HG02642 (cell line): Measurements from ENCODE around the gene EML4.

Experiments used
- ATAC-seq: cut with Tn5 transposase; IDR thresholded peaks from one replicate; pipeline ENCODE4 v1.9.1; 2021; ENCODE audit warnings: mild to moderate bottlenecking; ENCODE audit not compliant: unreplicated experiment, poor library complexity

Gene EML4

DNA sequence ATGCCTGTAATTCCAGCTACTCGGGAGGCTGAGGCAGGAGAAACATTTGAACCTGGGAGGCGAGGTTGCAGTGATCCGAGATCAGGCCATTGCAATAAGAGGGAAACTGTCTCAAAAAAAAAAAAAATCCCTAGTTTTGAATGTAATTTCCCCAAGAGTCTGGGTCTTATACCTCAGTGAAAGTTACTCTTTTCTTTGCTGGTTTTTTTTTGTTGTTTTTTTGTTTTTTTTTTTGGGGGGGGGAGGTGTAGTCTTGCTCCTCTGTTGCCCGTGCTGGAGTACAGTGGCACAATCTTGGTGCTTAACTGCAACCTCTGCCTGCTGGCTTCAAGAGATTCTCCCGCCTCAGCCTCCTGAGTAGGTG is 22.8 kb downstream of the EML4 start:
- no peak for ATAC-seq

DNA sequence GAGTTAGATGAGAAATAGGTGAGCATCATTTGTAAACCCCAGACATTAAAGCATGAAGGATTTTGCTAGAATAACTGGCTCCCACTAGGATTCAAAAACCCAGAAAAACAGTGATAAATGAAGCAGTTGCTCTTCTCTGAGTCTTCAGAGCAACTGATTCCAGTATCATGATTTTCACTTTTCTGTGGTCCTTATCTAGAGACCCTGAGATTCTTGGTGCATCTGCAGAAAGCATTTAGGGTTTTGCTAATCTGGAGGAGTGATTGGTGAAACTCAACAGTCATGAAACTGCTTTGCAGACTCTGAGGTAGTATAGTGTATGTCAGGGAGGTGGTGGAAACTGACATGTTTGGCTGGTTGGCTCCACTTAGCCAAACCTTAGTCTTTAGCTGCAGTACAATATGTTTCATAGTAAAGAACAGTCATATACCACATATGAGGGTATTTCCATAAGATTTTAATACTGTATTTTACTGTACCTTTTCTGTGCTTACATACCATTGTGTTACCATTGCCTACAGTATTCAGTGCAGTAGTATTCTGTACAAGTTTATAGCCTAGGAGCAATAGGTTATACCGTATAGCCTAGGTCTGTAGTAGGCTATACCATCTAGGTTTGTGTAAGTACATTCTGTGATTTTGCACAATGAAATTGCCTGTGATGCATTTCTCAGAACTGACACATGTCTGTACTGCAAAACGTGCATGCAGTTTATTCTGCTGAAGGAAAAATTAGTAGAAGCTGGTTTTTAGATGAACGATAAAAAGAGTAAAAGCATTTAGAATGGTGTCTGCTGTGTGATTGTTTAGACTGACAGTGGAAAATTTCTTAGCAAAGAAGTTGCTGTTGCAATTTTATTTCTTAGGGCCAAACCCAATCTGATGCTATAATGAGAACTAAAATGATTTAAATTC is 23.8 kb downstream of the EML4 start:
- peak; percentile 57 for ATAC-seq

DNA sequence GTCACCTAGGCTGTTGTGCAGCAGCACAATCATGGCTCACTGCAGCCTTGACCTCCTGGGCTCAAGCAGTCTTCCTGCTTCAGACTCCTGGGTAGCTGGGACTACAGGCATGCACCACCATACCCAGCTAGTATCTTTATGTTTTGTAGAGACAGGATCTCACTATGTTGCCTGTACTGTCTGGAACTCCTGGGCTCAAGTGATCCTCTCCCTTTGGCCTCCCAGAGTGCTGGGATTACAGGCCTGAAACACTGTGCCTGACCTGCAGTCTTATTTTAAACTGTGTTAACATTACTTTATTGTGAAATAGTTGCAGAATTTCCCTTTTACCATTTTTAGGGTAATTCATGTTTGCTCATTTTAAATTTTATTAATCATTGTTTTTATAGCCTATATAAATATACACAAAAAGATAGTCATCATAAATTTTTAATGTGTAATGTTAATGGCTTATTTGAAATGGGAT is 24.6 kb downstream of the EML4 start:
- no peak for ATAC-seq

DNA sequence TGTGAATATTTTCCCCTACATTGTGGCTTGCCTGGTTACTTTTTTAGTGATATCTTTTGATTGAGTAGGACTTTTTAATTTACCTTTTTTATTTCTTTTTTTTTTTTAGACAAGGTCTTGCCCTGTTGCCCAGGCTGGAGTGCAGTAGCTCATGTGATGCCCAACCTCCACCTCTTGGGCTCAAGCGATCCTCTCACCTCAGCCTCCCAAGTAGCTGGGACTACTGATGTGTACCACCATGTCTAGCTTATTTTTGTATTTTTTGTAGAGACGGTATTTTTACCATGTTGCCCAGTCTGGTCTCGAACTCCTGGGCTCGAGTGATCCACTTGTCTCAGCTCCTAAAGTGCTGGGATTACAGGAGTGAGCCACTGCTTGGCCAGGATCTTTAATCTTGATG is 25.3 kb downstream of the EML4 start:
- no peak for ATAC-seq

DNA sequence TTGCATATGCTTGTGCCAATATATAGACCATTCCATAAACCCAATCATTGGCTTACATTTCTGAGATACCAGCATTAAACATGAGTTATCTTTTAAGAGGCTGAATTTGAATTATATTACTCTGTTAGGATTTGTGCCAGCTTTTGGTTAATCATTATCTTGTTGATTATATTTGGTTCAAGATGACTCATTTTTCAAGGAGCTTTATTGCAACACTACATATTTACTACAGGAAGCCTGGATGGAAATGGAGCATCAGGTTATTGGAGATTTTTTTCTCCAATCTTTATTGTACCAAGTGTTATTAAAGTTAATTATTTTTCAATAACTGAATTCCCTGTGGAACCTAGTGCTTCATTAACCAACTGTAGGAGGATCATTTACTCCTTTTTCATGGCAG is 26.4 kb downstream of the EML4 start:
- no peak for ATAC-seq

DNA sequence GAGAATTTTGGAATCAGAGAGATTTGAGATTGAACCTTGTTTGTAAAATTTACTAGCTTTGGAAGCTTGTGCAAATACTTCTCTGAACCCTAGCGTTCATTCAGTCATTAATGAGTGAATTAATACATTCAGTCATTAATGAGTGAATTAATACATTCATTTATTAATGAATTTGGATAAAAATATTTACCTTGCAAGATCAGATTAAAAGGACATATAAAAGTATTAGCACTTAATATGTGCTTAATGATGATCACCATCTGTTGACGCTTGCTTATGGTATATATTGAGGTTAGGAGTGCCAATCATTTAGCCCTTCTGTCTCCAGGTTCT is 26.9 kb downstream of the EML4 start:
- no peak for ATAC-seq

DNA sequence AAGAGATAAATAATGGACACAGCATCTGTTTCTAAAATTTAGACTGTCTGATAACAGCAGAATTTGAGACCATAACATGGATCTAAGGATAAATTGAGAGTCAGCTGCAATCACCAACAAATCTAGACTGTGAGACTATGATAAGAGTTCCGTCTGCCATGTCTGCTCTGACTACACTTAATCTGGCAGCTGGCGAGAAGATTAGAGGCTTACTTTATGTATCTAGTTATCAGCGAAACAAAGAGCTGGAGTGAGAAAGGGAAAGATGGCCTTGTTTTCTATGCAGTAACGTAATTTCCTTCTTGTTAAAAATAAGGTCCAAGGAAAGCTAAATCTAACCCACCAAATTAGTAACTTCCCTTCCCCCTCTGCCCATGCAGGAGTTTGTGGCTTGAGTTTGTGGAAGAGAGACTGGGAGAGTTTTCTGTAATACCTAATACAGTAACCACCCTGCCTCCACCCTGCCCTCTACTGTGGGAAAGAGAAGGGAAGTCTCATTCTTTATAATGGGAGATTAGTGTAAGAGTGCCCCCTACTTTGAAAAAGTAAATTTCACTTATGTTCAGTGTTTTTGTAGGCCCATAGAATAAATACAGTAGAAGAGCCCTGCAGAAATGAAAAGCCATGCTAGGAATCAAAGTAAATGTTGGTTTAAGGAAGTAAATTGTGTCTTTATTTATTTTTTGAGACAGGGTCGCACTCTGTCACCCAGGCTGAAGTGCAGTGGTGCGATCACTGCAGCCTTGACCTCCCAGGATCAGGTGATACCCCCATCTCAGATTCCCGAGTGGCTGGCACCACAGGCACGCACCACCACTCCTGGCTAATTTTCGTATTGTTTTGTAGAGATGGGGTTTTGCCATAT is 27.5 kb downstream of the EML4 start:
- no peak for ATAC-seq

DNA sequence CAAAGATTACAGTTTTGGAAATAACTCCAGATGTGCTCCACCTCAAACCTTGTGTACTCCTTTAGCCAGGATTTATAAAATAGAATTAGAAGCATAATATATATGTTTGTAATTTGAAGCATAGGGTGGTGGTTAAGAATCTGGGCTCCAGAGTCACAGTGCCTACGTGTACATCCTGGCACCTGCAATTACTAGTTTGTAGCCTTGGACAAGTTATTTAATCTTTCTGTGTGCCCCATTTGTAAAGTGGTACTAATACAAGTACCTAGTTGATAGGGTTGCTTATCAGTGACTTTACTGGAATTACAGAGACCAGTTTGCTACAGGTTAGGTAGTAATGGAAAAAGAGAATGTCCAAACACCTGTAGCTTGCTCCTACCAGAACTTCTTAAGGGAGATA is 28.6 kb downstream of the EML4 start:
- ATAC-seq: no peak

DNA sequence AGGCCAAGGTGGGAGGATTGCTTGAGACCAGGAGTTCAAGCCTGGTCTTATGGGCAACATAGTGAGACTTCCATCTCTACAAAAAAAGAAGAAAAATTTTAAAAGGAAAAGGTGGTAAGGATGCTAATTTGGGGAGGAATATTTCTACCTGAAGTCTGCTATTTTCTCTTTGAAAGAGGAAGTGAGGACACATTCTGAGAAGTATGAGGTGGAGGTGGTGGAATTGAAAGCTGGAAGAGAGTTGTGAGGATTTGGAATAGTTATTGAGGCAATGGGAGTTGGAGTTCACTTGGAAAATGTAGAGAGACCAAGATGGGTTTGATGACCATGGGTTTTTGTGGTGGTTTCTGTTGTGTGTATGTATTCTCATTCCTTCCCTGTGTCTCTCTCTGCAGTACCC is 29.3 kb downstream of the EML4 start:
- no peak for ATAC-seq

DNA sequence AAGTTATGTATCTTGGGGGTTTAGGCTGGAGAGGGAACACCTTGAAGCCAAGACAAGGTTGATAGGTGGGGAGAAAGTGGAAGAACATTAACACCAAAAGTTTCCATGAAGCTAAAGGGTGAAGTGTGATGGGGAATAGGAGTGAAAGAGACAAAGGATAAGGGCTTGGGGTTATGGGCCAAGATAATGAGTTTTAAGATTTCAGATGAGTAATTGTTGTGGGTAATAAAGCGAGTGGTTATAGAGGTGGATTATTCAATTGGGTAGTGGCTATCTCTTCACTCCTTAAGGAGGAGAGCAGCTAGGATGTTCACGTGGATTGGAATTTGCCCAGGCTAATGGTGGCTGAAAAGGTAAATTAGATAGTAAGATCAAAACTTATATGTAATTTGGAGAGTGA is 29.8 kb downstream of the EML4 start:
- no peak for ATAC-seq

DNA sequence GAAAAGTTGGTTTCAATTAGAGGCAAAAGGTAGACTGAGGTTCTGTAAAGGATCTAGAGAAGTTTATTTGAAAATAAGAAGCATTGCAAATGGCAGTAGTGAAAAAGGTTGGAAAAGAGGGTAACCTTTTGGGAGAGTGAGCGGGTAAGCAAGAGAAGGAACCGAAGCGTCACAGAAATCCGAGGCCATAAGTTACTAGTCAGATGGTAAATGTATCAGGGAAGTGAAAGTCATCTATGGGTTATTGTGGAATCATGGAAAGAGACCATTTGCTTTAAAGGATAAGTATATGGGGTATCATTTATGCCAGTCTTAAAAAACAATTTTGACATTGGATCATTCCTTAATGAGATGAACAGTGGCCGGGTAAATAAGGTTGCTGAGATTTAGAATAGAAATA is 30.5 kb downstream of the EML4 start:
- no peak for ATAC-seq

DNA sequence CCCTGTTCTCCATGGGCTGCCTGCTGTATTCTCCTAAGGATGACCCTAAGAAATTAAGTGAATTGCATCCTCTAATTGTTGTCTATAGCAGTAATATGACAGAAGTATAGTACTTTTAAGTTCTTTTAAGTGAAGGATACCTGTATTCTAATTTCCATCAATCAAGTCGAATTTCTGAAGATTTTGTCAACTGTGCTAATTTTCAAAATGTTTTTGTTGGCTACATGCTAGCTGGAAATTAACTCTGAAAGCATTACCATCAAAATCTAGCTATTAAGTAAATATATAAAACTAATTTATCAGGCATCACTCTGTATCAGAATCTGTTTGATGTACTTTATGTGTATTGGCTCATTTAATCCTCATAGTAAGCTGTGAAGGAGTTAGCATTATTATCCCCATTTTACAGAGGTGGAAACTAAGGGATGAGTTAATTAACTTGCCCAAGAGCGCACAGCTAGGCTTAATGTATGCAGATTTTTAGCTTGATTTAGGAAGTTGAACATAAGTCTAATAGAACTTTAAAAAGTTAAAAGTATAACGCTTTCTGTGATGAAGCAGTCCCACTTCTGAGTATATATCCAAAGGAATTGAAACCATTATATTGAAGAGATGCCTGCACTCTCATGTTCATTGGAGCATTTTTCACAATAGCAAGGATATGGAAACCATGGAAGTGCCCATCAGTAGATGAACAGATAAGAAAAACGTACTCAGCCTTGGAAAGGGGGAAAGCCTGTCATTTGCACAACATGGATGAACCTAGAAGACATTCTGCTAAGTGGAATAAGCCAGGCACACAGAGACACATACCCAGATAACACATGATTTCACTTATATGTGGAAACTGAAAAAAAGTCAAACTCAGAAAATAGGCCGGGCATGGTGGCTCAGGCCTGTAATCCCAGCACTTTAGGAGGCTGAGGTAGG is 32.0 kb downstream of the EML4 start:
- no peak for ATAC-seq

DNA sequence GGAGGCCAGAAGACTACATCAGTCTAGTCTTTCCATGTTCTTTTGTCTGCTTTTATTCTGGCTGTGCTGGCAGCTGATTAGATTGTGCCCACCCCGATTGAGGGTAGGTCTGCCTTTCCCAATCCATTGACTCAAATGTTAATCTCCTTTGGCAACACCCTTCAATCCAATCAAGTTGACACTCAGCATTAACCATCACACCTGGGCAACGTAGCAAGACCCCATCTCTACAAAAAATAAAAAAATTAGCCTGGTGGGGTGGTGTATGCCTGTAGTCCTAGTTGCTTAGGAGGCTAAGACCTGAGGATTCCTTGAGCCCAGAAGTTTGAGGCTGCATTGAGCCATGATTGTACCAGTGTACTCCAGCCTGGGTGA is 33.5 kb downstream of the EML4 start:
- ATAC-seq: no peak

DNA sequence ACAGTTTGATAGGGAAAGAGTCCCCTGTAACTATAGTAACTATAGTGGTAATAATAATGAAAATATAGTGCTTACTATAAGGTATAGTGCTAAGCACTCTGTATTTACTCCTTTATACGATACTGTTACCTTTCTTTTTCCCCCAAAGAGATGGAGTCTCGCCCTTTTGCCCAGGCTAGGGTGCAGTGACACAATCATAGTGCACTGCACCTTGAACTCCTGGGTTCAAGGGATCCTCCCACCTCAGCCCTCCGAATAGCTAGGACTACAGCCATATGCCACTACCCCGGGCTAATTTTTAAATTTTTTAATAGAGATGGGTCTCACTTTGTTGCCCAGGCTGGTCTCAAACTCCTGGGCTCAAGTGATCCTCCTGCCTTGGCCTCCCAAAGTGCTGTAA is 34.6 kb downstream of the EML4 start:
- ATAC-seq: no peak

DNA sequence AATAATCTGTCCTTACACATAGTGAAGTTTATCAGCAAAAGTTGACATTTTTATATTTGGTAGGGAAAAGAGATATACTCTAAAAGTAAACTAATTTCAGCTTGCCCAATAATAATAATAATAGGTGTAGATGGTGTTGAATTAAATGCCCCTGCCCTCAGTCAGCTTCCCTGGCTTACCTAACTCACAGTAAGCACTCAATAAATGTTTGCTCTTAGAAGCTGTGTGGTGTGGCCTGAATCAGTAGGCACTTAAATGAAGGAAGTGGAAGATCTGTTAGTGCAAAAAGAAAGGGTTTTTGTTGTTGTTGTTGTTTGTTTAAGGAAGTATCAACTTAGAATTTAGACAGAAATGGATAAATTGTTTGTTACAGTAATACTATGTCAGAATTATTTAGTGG is 36.2 kb downstream of the EML4 start:
- no peak for ATAC-seq

DNA sequence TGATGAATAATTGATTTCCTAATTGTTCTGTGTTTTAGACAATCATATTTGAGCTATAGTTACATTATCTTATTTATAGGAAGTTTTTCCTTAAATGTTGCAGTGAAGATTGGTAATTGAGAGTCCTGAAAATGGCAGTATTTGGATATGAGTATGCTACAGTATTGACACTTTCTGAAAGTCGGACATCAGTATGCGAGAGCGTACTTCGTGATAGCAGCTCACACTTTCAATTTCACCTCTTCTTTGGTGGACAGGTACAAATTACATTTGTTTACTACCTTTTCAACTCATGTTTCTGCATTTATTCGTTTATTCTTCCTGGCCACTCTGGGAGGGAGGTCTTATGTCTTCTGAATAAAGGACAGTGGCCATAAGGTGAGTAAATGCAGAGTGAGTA is 38.7 kb downstream of the EML4 start:
- no peak for ATAC-seq

DNA sequence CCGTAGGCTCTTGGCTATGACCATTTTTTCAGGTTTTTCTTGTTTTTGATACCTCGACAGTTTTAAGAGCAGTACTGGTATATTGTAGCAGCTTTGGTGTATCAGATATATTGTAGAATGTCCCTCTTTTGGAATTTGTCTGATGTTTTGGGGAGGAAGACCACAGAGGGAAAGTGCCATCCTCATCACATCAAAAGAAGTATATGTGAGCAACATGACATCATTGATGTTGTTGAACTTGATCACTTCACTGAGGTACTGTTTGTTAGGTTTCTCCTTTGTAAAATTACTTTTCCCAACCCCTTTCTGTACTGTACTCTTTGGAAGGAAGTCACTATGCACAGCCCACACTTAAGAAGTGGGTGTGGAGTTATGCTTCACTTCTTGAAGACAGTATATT is 41.0 kb downstream of the EML4 start:
- ATAC-seq: no peak

DNA sequence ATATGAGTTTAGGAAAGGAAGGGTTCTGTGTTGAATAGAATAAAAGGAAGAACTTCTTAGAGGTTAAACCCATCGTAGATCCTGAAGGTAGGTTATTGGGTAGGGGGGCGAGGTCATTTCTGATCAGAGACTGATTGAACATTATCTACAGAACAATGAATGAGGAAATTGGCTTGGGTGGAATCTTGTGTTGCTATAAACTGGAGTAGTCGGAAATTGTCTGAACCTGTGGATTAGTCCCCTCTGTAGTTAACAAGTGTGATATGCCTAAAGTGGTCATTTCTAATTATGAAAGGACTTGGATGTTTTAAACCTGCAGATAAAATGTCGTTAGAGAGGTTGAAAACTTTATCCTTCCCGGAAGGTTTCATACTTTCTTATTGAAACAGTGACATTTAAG is 42.1 kb downstream of the EML4 start:
- ATAC-seq: no peak

DNA sequence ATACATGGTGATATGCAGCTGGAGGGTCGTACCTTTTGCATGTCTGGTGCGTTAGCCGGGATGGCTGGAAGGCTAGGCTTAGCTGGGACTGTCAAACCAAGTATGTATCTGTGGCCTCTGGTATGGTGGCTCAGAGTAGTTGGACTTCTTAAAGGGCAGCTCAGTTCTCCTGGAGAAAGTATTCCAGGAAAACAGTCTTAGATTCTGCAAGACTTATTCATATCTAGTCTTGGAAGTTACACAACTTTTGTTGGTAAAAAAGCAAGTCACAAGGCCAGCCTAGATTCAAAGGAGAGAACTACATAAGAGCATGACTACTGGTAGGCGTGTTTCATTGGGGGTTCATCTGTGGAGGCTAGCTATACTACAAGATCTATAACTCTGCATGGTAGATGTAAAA is 45.5 kb downstream of the EML4 start:
- no peak for ATAC-seq

DNA sequence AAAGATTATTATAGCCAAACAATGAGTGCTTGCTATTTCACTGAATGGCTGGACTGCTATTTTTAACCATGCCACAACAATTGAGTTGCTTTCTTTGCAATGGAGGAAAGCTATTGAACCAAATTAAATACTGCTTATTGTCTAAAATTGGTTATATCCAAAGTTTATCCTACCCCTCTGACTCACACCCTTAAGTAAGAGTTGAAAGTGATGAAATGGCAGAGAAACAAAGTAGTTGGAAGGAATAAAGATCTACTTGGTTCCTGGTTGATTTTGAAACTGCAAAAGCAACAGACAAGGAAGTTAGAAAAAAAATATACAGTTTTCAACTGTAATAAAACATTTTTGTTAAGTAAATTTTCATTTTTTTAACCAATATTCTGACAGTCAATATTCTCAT is 47.5 kb downstream of the EML4 start:
- no peak for ATAC-seq

DNA sequence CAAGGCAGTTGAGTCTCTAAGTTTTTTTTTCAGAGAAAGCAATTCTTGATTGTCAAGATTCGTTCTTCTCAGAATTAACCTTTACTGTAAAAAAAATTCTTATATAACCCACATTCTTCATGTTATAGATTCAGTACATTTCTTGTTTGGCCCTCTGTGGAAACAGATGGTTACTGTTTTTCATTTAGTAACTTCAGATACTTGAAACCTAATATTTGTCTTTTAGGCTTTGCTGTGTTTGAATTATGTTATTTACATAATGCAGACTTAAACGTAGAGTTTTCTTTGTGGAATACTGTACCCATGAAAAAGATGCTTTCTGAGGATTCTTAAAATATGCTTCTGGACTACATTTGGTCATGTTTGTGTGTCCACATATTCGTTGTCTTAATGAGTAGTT is 48.2 kb downstream of the EML4 start:
- ATAC-seq: no peak
